WI38 (cell line): ENCODE measurements around the gene C1orf198.

Source experiments
- H3K4me3 ChIP-seq: 2 replicates; pipeline ENCODE4 v1.5.1; 2011; ENCODE audit warnings: low read depth, mild to moderate bottlenecking, control low read depth, low read length
- TF ChIP-seq, protein P1 (sequence below): IDR thresholded peaks from 2 replicates; pipeline ENCODE4 v1.5.1; 2012; ENCODE audit warnings: low read depth, mild to moderate bottlenecking, control low read depth, low read length

C1orf198 gene

DNA sequence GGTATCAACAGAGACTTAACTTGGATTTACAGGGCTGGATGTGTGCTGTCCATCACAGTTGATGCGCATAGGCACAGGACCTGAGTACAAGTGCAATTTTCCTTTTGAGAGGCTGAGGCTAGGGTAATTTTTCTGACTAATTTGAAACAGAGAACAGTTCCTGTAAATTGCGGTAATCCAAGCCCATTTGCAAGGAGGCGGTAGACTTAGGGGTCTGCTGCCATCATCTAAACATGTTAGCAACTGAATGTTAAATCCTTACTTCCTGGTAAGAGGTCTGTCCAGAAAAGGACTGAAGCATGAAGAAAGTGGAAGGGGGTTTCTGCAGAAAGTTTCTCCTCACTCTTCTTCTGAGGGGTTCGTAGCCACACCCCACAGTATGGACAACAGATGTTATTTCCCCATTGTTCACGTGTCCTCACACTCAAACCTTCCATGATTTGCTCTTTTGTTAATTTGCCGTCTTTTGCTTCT lies 23.7 kb upstream of the C1orf198 start:
- TF ChIP-seq, protein P1, sequence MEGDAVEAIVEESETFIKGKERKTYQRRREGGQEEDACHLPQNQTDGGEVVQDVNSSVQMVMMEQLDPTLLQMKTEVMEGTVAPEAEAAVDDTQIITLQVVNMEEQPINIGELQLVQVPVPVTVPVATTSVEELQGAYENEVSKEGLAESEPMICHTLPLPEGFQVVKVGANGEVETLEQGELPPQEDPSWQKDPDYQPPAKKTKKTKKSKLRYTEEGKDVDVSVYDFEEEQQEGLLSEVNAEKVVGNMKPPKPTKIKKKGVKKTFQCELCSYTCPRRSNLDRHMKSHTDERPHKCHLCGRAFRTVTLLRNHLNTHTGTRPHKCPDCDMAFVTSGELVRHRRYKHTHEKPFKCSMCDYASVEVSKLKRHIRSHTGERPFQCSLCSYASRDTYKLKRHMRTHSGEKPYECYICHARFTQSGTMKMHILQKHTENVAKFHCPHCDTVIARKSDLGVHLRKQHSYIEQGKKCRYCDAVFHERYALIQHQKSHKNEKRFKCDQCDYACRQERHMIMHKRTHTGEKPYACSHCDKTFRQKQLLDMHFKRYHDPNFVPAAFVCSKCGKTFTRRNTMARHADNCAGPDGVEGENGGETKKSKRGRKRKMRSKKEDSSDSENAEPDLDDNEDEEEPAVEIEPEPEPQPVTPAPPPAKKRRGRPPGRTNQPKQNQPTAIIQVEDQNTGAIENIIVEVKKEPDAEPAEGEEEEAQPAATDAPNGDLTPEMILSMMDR: no peak
- H3K4me3 ChIP-seq: no peak overlapping the region

DNA sequence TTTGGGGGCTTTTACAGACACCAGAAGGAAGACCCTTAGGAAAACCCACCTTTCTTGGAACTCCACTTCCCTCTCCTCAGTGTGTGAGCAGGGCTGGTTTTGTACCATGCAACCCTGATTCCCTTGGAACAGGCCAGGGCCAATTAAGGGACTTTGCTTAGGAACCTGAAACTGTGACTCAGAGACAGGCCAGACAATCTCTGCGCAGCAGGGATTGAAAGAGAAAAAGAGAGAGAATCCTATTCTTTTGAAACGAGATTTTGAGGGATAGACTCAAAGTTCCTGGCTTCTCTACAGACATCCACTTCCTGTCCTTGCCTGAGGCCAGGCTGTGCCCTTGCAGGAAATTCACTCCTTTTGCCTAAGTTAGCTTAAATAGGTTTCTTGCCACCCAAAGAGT lies 23.1 kb upstream of the C1orf198 start:
- H3K4me3 ChIP-seq: no peak overlapping the region
- TF ChIP-seq, protein P1: no peak

DNA sequence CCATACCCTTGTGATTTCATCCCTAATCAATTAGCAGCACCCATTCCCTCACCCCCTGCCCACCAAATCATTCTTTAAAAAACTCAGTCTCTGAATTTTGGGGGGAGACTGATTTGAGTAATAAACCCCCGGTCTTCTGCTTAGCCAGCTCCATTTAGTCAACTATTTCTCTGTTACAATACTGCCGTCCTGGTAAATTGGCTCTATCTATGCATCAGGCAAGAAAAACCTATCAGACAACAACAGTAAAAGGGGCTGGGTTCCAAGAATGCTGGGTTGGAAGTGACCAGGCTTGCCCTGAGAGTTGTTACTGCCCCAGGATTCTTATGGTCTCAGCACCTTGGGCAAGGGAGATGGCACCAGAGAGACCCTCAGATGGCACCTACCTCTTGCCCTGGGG lies 16.3 kb upstream of the C1orf198 start:
- TF ChIP-seq, protein P1: no peak
- H3K4me3 ChIP-seq: no peak overlapping the region

DNA sequence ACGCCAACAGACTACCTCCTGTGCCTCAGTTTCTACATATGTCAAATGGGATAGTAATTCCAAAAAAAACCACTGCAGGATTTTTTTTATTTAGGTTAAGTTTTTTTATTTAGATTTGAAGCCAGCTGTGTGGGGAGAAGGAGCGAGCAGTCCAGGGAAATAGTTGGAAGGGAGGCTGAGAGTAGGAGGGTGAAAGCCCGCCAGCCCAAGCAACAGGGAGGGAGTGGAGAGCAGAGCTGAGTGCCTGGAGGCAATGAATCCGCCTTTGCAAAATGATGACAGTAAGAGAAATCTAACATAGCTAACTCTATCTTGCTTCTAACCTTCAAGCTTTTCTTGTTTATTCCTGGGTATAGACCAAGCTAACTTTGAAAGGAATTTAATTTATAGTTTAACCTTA lies 15.6 kb upstream of the C1orf198 start:
- H3K4me3 ChIP-seq: no peak overlapping the region
- TF ChIP-seq, protein P1: no peak

DNA sequence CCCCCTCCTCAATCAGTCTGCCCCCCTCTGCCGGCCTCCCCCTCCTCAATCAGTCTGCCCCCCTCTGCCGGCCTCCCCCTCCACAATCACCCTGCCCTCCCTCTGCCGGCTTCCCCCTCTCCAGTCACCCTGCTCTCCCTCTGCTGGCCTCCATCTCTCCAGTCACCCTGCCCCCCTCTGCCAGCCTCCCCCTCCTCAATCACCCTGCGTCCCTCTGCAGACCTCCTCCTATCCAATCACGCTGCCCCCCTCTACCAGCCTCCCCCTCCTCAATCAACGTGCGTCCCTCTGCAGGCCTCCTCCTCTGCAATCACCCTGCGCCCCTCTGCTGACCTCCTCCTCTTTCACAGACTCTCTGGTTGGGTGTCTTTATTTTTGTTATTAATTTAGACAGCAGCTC lies 11.5 kb upstream of the C1orf198 start:
- no peak overlapping the region for H3K4me3 ChIP-seq
- TF ChIP-seq, protein P1: no peak

DNA sequence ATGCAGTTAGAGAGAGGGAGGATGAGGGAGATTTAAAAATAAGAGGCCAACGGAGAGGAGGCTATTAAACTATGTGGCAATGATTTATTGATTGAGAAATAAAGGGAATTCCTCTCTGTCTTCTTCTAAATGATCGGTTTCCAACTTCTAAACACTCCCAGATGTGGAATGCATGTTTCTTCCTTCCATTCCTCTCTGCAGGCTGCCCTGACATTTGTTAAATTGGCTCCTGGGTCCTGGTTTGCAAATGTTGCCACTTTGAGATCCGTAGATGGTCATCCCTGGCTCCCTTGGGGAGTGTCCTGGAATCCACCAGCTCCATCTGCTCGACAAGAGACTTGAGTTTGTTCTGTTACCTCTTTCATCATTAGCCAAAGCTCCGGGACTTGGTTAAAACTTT lies 10.3 kb upstream of the C1orf198 start:
- TF ChIP-seq, protein P1: no peak
- no peak overlapping the region for H3K4me3 ChIP-seq

DNA sequence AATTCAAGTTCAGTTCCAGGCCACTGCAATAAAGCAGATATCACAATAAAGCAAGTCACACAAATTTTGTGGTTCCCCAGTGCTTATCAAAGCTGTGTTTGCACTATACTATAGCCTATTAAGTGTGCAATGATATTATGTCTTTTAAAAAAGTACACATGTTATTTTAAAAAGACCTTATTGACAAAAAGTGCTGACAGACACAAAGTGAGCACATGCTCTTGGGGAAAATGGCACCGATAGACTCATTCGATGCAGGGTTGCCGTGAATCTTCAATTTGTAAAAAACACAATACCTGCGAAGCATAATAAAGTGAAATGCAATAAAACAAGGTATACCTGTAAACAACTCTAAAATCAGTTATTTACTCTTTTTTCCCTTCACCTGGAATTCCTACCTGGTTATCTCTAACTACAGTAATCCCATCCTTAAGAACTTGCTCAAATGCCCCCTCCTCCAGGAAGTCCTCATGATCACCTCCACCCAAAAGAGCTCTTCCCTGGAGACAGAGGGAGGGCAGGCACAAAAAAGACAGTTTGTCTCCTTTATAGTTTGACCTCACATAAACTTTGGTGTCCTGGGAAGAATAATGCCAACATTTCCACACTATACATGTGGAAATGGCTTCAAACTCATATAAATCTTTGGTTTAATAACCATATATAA lies 9.7 kb upstream of the C1orf198 start:
- TF ChIP-seq, protein P1: no peak
- no peak overlapping the region for H3K4me3 ChIP-seq
